GDM1 (cell line): ENCODE results near the gene EPHA1.

Experiments
- DNase-seq: peaks from one replicate; lab custom pipeline; 2025; lab: John Stamatoyannopoulos, UW

Gene EPHA1

GRCh38 chr7:143389316-143390103 lies 19.1 kb downstream of the EPHA1 start:
- DNase-seq, result no peak

GRCh38 chr7:143388491-143389101 lies 20.1 kb downstream of the EPHA1 start:
- DNase-seq, result no peak

- no peak for DNase-seq
Measured at GRCh38 chr7:143388051-143388450, 20.6 kb downstream of the EPHA1 start.

- no peak for DNase-seq
Measured at GRCh38 chr7:143387156-143387975, 21.3 kb downstream of the EPHA1 start.

- DNase-seq, result peak; percentile 46
Measured at GRCh38 chr7:143385891-143386781, 22.5 kb downstream of the EPHA1 start.

GRCh38 chr7:143384661-143385631 lies 23.7 kb downstream of the EPHA1 start:
- DNase-seq, result peak; percentile 58

GRCh38 chr7:143384148-143384547 lies 24.5 kb downstream of the EPHA1 start:
- DNase-seq, result no peak

- DNase-seq, result no peak
Measured at GRCh38 chr7:143383642-143383957, 25.1 kb downstream of the EPHA1 start.

GRCh38 chr7:143382791-143383641 lies 25.6 kb downstream of the EPHA1 start:
- DNase-seq, result no peak

- no peak for DNase-seq
Measured at GRCh38 chr7:143382126-143382790, 26.4 kb downstream of the EPHA1 start.

- DNase-seq, result no peak
Measured at GRCh38 chr7:143381427-143382125, 27.1 kb downstream of the EPHA1 start.

- peak; percentile 96 for DNase-seq
Measured at GRCh38 chr7:143380646-143381426, 27.8 kb downstream of the EPHA1 start, which contains the start of gene ZYX. Gene ZYX (plus strand): TSS chr7:143381345. CDS start chr7:143381572, 227 bp downstream.

GRCh38 chr7:143380260-143380645 lies 28.4 kb downstream of the EPHA1 start:
- peak; percentile 88 for DNase-seq

- no peak for DNase-seq
Measured at GRCh38 chr7:143379611-143380259, 28.9 kb downstream of the EPHA1 start.

GRCh38 chr7:143376396-143376795 lies 32.3 kb downstream of the EPHA1 start:
- peak; percentile 25 for DNase-seq

GRCh38 chr7:143375298-143376034 lies 33.2 kb downstream of the EPHA1 start:
- DNase-seq, result peak; percentile 79
